Loucy (cell line): ENCODE measurements around the gene CYLD.

Source experiments
- H2AFZ ChIP-seq: fragments of 200-600 bp; sonication (generic); 2 replicates; pipeline ENCODE4 v1.6.0; 2016; ENCODE audit warnings: antibody characterized with exemption, mild to moderate bottlenecking, low read length, moderate library complexity
- H3F3A ChIP-seq: fragments of 200-600 bp; 2 replicates; pipeline ENCODE4 v1.6.0; 2016; ENCODE audit warnings: antibody characterized with exemption, low read depth, mild to moderate bottlenecking
- H3K27me3 ChIP-seq: fragments of 200-600 bp; sonication (generic); 2 replicates; pipeline ENCODE4 v1.6.1; 2014; ENCODE audit warnings: low read length, mild to moderate bottlenecking; ENCODE audit not compliant: insufficient read depth, poor library complexity, severe bottlenecking
- H3K36me3 ChIP-seq: fragments of 200-600 bp; sonication (generic); 2 replicates; pipeline ENCODE4 v1.6.1; 2016; ENCODE audit warnings: low read length; ENCODE audit not compliant: insufficient read depth
- H3K4me1 ChIP-seq: fragments of 200-600 bp; sonication (generic); 2 replicates; pipeline ENCODE4 v1.5.1; 2014; ENCODE audit warnings: low read length, mild to moderate bottlenecking; ENCODE audit not compliant: insufficient read depth, poor library complexity, severe bottlenecking
- H3K4me2 ChIP-seq: fragments of 200-600 bp; sonication (generic); 2 replicates; pipeline ENCODE4 v1.6.0; 2014; ENCODE audit warnings: antibody characterized with exemption, low read length, low read depth, mild to moderate bottlenecking; ENCODE audit not compliant: poor library complexity, severe bottlenecking
- H3K4me3 ChIP-seq: fragments of 200-600 bp; sonication (generic); 2 replicates; pipeline ENCODE4 v1.5.1; 2014; ENCODE audit warnings: low read length, mild to moderate bottlenecking, mixed read lengths; ENCODE audit not compliant: poor library complexity, severe bottlenecking
- H3K79me2 ChIP-seq: fragments of 200-600 bp; sonication (generic); 2 replicates; pipeline ENCODE4 v1.6.1; 2014; ENCODE audit warnings: low read length; ENCODE audit not compliant: insufficient read depth
- H3K9ac ChIP-seq: fragments of 200-600 bp; sonication (generic); 2 replicates; pipeline ENCODE4 v1.6.0; 2014; ENCODE audit warnings: mild to moderate bottlenecking, low read depth, low read length, moderate library complexity; ENCODE audit not compliant: poor library complexity, severe bottlenecking
- H3K9me2 ChIP-seq: fragments of 200-600 bp; sonication (generic); replicated peaks from 2 replicates; pipeline ENCODE4 v1.6.1; 2016; ENCODE audit warnings: low read depth, low read length, mixed read lengths
- H3K9me3 ChIP-seq: fragments of 200-600 bp; sonication (generic); 2 replicates; pipeline ENCODE4 v1.6.1; 2014; ENCODE audit warnings: mild to moderate bottlenecking, antibody characterized with exemption, low read length, low read depth; ENCODE audit not compliant: insufficient read depth
- H4K20me1 ChIP-seq: fragments of 200-600 bp; sonication (generic); 2 replicates; pipeline ENCODE4 v1.6.0; 2014; ENCODE audit warnings: antibody characterized with exemption, low read length, mild to moderate bottlenecking; ENCODE audit not compliant: insufficient read depth, poor library complexity, severe bottlenecking
- CTCF ChIP-seq: fragments of 200-600 bp; sonication (generic); conservative IDR thresholded peaks from 2 replicates; pipeline ENCODE4 v1.5.1; 2014; ENCODE audit warnings: mild to moderate bottlenecking, antibody characterized with exemption, low read length
- EZH2phosphoT487 ChIP-seq: fragments of 200-600 bp; IDR thresholded peaks from 2 replicates; pipeline ENCODE4 v1.6.1; 2018; ENCODE audit warnings: antibody characterized with exemption, mild to moderate bottlenecking, moderate library complexity, borderline replicate concordance

Gene CYLD

GRCh38 chr16:50835358-50836060 lies 93.6 kb downstream of the CYLD start:
- Histone ChIP-seq H3K4me3 (no peak overlapping the region), H3K9me2 (no peaks in the 10 kb centered on the region), H3K4me1 (peaks cover 2% of the 10 kb centered on the region), H3K79me2 (no peaks in the 10 kb centered on the region), H4K20me1 (no peaks in the 10 kb centered on the region), H3K4me2 (no peak overlapping the region), H2AFZ (no peak overlapping the region), H3K27me3 (no peaks in the 10 kb centered on the region), H3K9ac (no peak overlapping the region), H3K9me3 (no peaks in the 10 kb centered on the region), H3F3A (no peaks in the 10 kb centered on the region), H3K36me3 (no peaks in the 10 kb centered on the region)
- TF ChIP-seq EZH2phosphoT487 (no peak), CTCF (no peak)

GRCh38 chr16:50836121-50836621 lies 94.3 kb downstream of the CYLD start:
- Histone ChIP-seq H3K4me3 (no peak overlapping the region), H3K36me3 (no peaks in the 10 kb centered on the region), H3K4me1 (peaks cover 8% of the 10 kb centered on the region), H3K9ac (no peak overlapping the region), H2AFZ (no peak overlapping the region), H3K27me3 (no peaks in the 10 kb centered on the region), H3K9me2 (no peaks in the 10 kb centered on the region), H3F3A (no peaks in the 10 kb centered on the region), H3K9me3 (no peaks in the 10 kb centered on the region), H3K79me2 (no peaks in the 10 kb centered on the region), H3K4me2 (no peak overlapping the region), H4K20me1 (no peaks in the 10 kb centered on the region)
- no peak for TF ChIP-seq EZH2phosphoT487
- no peak for TF ChIP-seq CTCF

DNA sequence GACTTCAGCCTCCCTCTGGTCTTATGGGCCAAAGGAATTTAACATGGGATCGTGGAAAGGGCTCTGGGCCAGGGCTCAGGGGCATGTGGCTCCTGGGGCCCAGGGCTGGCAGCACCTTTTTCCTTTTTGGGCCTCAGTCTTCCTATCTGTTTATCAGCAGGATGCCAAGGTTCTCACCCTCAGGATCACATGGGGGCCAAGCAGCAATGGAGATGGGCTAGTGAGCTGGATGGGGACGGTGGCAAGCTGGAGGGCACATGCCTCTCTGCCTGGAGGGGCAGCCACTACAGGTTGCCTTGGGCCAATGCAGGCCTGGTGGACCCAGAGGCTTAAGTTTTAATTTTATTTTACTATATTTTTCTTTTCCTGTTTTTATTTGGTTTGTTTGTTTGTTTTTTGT lies 95.4 kb downstream of the CYLD start:
- TF ChIP-seq CTCF (no peak), EZH2phosphoT487 (no peak)
- no peaks in the 10 kb centered on the region for H3K36me3 ChIP-seq

More for the DNA sequence above, 95.4 kb downstream of the CYLD start:
- H3K4me2 ChIP-seq, result no peak overlapping the region
- no peak overlapping the region for H3K9ac ChIP-seq
- H3K79me2 ChIP-seq, result no peaks in the 10 kb centered on the region
- no peak overlapping the region for H3K4me3 ChIP-seq
- H4K20me1 ChIP-seq, result no peaks in the 10 kb centered on the region
- peaks cover 10% of the 10 kb centered on the region for H3K4me1 ChIP-seq
- no peaks in the 10 kb centered on the region for H3K27me3 ChIP-seq
- H3K9me2 ChIP-seq, result no peaks in the 10 kb centered on the region
- no peak overlapping the region for H2AFZ ChIP-seq
- H3F3A ChIP-seq, result no peaks in the 10 kb centered on the region
- no peaks in the 10 kb centered on the region for H3K9me3 ChIP-seq
